ENCODE data around the gene PTPRT.
"Not testable (repeated sequence)": the region's sequence is repeated elsewhere in the genome, so short reads cannot be mapped to it uniquely, and the experiment has no call there.

The PTPRT gene

DNA sequence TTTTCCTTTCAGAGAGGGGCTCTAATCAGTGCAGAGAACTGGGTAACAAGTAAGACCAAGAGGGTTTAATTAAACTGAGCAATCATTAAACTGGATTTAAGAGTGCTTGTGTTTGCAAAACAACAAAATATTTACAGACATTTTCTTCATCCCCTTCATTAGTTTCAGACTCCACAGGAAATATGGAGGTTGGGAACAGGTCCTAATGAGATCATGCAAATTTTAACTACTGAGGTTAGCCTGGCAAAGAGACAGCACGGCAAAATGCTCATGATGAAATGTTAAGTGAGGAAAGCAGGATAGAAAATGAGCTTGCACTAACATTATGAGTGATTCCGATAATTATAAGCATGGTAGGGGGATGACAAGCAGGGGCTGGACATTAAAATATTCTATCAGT, 268.9 kb downstream of the PTPRT start:
- Histone ChIP-seq H3K4me1 (ENCODE audit: control insufficient read depth, insufficient read depth, low read length, poor library complexity, severe bottlenecking) (no peaks in the 10 kb centered on the region), H3K9me3 (ENCODE audit: control insufficient read depth, low read length) (no peaks in the 10 kb centered on the region), H3K4me3 (ENCODE audit: extremely low read depth, insufficient read depth, low read length, poor library complexity, severe bottlenecking) (no peak overlapping the region), H3K27ac (ENCODE audit: low read depth, low read length, severe bottlenecking) (no peak overlapping the region), H3K36me3 (ENCODE audit: control insufficient read depth, insufficient read depth, low read length) (no peaks in the 10 kb centered on the region)
- whole genome bisulfite sequencing, 2 experiments (ENCODE audit: insufficient coverage in 2 of 2), result 88 to 90% methylated on average over 2 of the region's 2 CpGs

DNA sequence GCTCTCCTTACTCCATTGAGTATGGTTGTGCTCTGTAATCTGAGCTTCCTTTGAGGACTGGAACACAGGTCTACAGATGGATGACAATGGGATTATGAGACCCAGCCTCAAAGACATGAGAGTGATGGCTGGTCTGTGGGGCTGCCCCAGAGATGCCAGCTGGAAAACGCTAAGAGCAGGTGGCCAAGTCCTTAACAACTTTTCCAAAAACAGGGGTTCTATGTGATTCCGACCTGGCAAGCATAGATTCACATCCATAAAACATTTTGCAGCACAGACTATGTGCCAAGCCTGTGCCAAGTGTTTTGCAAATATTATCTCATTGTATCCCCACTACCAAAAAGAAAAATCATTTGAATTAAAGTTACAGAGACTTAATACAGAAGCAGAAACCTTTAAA, 270.4 kb downstream of the PTPRT start:
- Histone ChIP-seq H3K27ac (ENCODE audit: low read depth, low read length, severe bottlenecking) (no peak overlapping the region), H3K4me3 (ENCODE audit: extremely low read depth, insufficient read depth, low read length, poor library complexity, severe bottlenecking) (no peak overlapping the region), H3K9me3 (ENCODE audit: control insufficient read depth, low read length) (no peaks in the 10 kb centered on the region), H3K4me1 (ENCODE audit: control insufficient read depth, insufficient read depth, low read length, poor library complexity, severe bottlenecking) (no peaks in the 10 kb centered on the region), H3K36me3 (ENCODE audit: control insufficient read depth, insufficient read depth, low read length) (no peaks in the 10 kb centered on the region)
- WGBS, 2 experiments (ENCODE audit: insufficient coverage in 2 of 2), result 75% methylated on average over 2 of the region's 2 CpGs; no CpG with 5 or more reads in 1 of the 2 experiments

- H3K4me3 ChIP-seq (ENCODE audit: extremely low read depth, insufficient read depth, low read length, poor library complexity, severe bottlenecking), result no peak overlapping the region
- H3K27ac ChIP-seq (ENCODE audit: low read depth, low read length, severe bottlenecking), result no peak overlapping the region
- H3K4me1 ChIP-seq (ENCODE audit: control insufficient read depth, insufficient read depth, low read length, poor library complexity, severe bottlenecking), result peaks cover 4% of the 10 kb centered on the region
- H3K9me3 ChIP-seq (ENCODE audit: control insufficient read depth, low read length), result no peaks in the 10 kb centered on the region
- H3K36me3 ChIP-seq (ENCODE audit: control insufficient read depth, insufficient read depth, low read length), result no peaks in the 10 kb centered on the region
- 84 to 100% methylated on average over 6 to 7 of the region's 8 CpGs for WGBS, 2 experiments (ENCODE audit: insufficient coverage in 2 of 2)
Measured at GRCh38 chr20:42915081-42915480, 274.6 kb downstream of the PTPRT start.

GRCh38 chr20:42914302-42914701, 275.4 kb downstream of the PTPRT start:
- Histone ChIP-seq H3K27ac (ENCODE audit: low read depth, low read length, severe bottlenecking) (no peak overlapping the region), H3K36me3 (ENCODE audit: control insufficient read depth, insufficient read depth, low read length) (no peaks in the 10 kb centered on the region), H3K4me3 (ENCODE audit: extremely low read depth, insufficient read depth, low read length, poor library complexity, severe bottlenecking) (no peak overlapping the region), H3K9me3 (ENCODE audit: control insufficient read depth, low read length) (no peaks in the 10 kb centered on the region), H3K4me1 (ENCODE audit: control insufficient read depth, insufficient read depth, low read length, poor library complexity, severe bottlenecking) (peaks cover 4% of the 10 kb centered on the region)
- 78 to 88% methylated on average over 2 to 4 of the region's 5 CpGs for WGBS, 2 experiments (ENCODE audit: insufficient coverage in 2 of 2)

GRCh38 chr20:42910808-42911207, 278.9 kb downstream of the PTPRT start:
- H3K27ac ChIP-seq (ENCODE audit: low read depth, low read length, severe bottlenecking); H3K4me3 ChIP-seq (ENCODE audit: extremely low read depth, insufficient read depth, low read length, poor library complexity, severe bottlenecking); H3K36me3 ChIP-seq (ENCODE audit: control insufficient read depth, insufficient read depth, low read length); H3K4me1 ChIP-seq (ENCODE audit: control insufficient read depth, insufficient read depth, low read length, poor library complexity, severe bottlenecking); H3K9me3 ChIP-seq (ENCODE audit: control insufficient read depth, low read length): not testable (repeated sequence)
- WGBS, 2 experiments (ENCODE audit: insufficient coverage in 2 of 2), result 100% methylated on average over 1 of the region's 2 CpGs; no CpG with 5 or more reads in 1 of the 2 experiments

- H3K27ac ChIP-seq (ENCODE audit: low read depth, low read length, severe bottlenecking), result no peak overlapping the region
- no peak overlapping the region for H3K4me3 ChIP-seq (ENCODE audit: extremely low read depth, insufficient read depth, low read length, poor library complexity, severe bottlenecking)
- 91 to 100% methylated on average over 3 of the region's 3 CpGs for WGBS, 2 experiments (ENCODE audit: insufficient coverage in 2 of 2)
- H3K36me3 ChIP-seq (ENCODE audit: control insufficient read depth, insufficient read depth, low read length), result no peaks in the 10 kb centered on the region
- no peaks in the 10 kb centered on the region for H3K9me3 ChIP-seq (ENCODE audit: control insufficient read depth, low read length)
- H3K4me1 ChIP-seq (ENCODE audit: control insufficient read depth, insufficient read depth, low read length, poor library complexity, severe bottlenecking), result no peaks in the 10 kb centered on the region
Measured at GRCh38 chr20:42907730-42908129, 282.0 kb downstream of the PTPRT start.

GRCh38 chr20:42906120-42906519, 283.6 kb downstream of the PTPRT start:
- Histone ChIP-seq H3K36me3 (ENCODE audit: control insufficient read depth, insufficient read depth, low read length) (no peaks in the 10 kb centered on the region), H3K4me3 (ENCODE audit: extremely low read depth, insufficient read depth, low read length, poor library complexity, severe bottlenecking) (no peak overlapping the region), H3K4me1 (ENCODE audit: control insufficient read depth, insufficient read depth, low read length, poor library complexity, severe bottlenecking) (peaks cover 8% of the 10 kb centered on the region), H3K9me3 (ENCODE audit: control insufficient read depth, low read length) (no peaks in the 10 kb centered on the region), H3K27ac (ENCODE audit: low read depth, low read length, severe bottlenecking) (no peak overlapping the region)
- WGBS, 2 experiments (ENCODE audit: insufficient coverage in 2 of 2), result 77 to 91% methylated on average over 9 of the region's 10 CpGs

DNA sequence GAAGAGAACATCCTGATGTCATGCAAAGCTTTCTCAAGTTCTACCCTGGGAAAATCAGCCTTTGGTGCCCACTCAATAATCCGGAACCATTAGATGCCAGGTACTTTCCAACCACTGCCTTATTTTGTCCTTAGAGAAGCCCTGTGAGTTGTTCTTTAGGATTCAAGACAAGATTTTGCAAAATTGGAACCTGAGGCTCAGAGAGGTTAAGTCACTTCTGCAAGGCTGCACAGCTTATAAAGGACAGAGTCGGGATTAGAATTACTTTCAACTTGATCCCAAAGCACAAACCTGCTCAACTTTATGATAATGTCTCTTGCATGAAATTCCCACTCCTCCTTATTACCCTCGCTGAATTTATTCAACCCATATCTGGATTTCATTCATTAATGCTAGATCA, 287.2 kb downstream of the PTPRT start:
- no peaks in the 10 kb centered on the region for H3K9me3 ChIP-seq (ENCODE audit: control insufficient read depth, low read length)
- no peaks in the 10 kb centered on the region for H3K36me3 ChIP-seq (ENCODE audit: control insufficient read depth, insufficient read depth, low read length)
- peaks cover 8% of the 10 kb centered on the region for H3K4me1 ChIP-seq (ENCODE audit: control insufficient read depth, insufficient read depth, low read length, poor library complexity, severe bottlenecking)
- H3K27ac ChIP-seq (ENCODE audit: low read depth, low read length, severe bottlenecking), result no peak overlapping the region
- no peak overlapping the region for H3K4me3 ChIP-seq (ENCODE audit: extremely low read depth, insufficient read depth, low read length, poor library complexity, severe bottlenecking)
- WGBS, 2 experiments (ENCODE audit: insufficient coverage in 2 of 2), result 89 to 93% methylated on average over 2 of the region's 3 CpGs

DNA sequence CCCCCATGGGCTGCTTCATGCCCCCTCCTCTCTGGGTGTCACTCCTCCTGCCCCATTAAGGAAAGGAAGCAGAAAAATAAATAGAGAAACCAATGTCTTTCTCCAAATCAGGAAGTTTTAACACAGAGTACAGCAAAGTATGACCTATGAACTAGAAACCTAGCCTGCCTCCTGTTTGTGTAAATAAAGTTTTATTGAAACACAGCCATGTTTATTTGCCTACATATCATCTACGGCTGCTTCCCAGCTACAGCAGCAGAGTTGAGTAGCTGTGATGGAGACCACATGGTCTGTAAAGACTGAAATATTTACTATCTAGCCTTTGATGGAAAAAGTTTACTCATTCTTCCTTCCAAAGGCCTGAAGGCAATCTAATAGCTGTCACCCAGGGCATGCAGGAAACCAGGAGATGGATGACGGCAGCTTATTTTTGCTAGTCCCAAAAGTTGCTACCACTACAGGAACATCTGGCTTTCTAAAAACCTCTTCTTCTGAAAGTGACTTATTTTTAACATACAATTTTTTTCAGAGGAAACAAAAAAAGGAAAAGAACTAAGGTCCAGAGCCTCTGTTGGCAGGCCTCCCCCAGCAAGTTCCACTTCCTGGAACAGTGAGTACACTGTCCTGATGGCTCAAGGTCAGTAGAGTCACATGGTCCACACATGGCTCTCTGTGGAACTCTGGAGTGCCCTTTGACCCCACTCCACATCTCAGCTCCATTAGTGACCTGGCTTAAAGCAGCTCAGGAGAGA, 287.8 kb downstream of the PTPRT start:
- no peak overlapping the region for H3K4me3 ChIP-seq (ENCODE audit: extremely low read depth, insufficient read depth, low read length, poor library complexity, severe bottlenecking)
- H3K27ac ChIP-seq (ENCODE audit: low read depth, low read length, severe bottlenecking), result no peak overlapping the region
- H3K36me3 ChIP-seq (ENCODE audit: control insufficient read depth, insufficient read depth, low read length), result no peaks in the 10 kb centered on the region
- H3K4me1 ChIP-seq (ENCODE audit: control insufficient read depth, insufficient read depth, low read length, poor library complexity, severe bottlenecking), result peaks cover 8% of the 10 kb centered on the region
- no peaks in the 10 kb centered on the region for H3K9me3 ChIP-seq (ENCODE audit: control insufficient read depth, low read length)
- no CpG with 5 or more reads among the region's 2 CpGs for WGBS, 2 experiments (ENCODE audit: insufficient coverage in 2 of 2)

- H3K9me3 ChIP-seq (ENCODE audit: control insufficient read depth, low read length), result not testable (repeated sequence)
- 66 to 72% methylated on average over 5 of the region's 5 CpGs for WGBS, 2 experiments (ENCODE audit: insufficient coverage in 2 of 2)
Measured at GRCh38 chr20:42900764-42901163, 288.9 kb downstream of the PTPRT start.

DNA sequence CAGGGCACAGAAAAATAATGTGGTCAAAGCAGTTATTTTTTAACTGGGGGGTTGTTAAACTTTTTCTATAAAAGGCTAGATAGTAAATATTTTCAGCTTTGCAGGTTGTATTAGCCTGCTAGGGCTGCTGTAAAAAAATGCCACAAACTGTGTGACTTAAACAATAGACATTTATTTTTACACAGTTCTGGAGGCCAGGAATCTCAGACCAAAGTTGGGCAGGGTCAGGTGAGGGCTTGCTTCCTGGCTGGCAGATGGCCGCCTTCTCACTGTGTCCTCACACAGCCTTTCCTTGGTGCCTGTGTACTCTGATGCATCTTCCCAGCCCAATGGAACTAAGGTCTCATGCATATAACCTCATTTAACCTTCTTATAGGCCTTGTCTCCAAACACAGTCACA, 294.7 kb downstream of the PTPRT start:
- Histone ChIP-seq H3K9me3 (ENCODE audit: control insufficient read depth, low read length) (no peaks in the 10 kb centered on the region), H3K27ac (ENCODE audit: low read depth, low read length, severe bottlenecking) (no peak overlapping the region), H3K4me1 (ENCODE audit: control insufficient read depth, insufficient read depth, low read length, poor library complexity, severe bottlenecking) (no peaks in the 10 kb centered on the region), H3K4me3 (ENCODE audit: extremely low read depth, insufficient read depth, low read length, poor library complexity, severe bottlenecking) (no peak overlapping the region), H3K36me3 (ENCODE audit: control insufficient read depth, insufficient read depth, low read length) (no peaks in the 10 kb centered on the region)
- 100% methylated on average over 1 of the region's 1 CpG for WGBS, 2 experiments (ENCODE audit: insufficient coverage in 2 of 2)

More at GRCh38 chr20:42900764-42901163, 288.9 kb downstream of the PTPRT start:
- H3K27ac ChIP-seq (ENCODE audit: low read depth, low read length, severe bottlenecking); H3K4me1 ChIP-seq (ENCODE audit: control insufficient read depth, insufficient read depth, low read length, poor library complexity, severe bottlenecking); H3K4me3 ChIP-seq (ENCODE audit: extremely low read depth, insufficient read depth, low read length, poor library complexity, severe bottlenecking); H3K36me3 ChIP-seq (ENCODE audit: control insufficient read depth, insufficient read depth, low read length): not testable (repeated sequence)
